22Rv1 (cell line): ENCODE data around the gene DNAJC7.
A peak's percentile ranks its signal among the peaks of the same experiment; 100 is the strongest.

ENCODE experiments used
- H3K27ac ChIP-seq: fragments of 450-650 bp; 2 replicates; pipeline ENCODE4 v1.5.1; 2017
- ZFX ChIP-seq: fragments of 450-650 bp; IDR thresholded peaks from 2 replicates; pipeline ENCODE4 v1.6.1; 2017; ENCODE audit warnings: antibody characterized with exemption, borderline replicate concordance
- TF ChIP-seq, protein P1 (sequence below): fragments of 450-650 bp; IDR thresholded peaks from 2 replicates; pipeline ENCODE4 v1.5.1; 2017; ENCODE audit warnings: mild to moderate bottlenecking

The DNAJC7 gene

DNA sequence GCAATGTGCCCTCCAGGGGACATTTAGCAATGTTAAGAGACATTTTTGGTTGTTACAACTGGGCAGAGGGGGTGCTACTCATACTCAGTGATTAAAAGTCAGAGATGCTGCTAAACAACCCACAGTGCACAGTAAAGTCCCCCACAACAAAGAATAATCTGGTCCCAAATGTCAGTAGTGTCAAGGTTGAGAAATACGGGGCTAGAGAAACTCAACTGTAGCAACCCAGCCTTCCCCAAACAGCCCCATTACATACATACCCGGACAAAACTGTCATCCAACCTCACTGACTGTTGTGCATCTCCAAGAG is 20.4 kb downstream of the DNAJC7 start:
- no peak for TF ChIP-seq ZFX
- TF ChIP-seq, protein P1, sequence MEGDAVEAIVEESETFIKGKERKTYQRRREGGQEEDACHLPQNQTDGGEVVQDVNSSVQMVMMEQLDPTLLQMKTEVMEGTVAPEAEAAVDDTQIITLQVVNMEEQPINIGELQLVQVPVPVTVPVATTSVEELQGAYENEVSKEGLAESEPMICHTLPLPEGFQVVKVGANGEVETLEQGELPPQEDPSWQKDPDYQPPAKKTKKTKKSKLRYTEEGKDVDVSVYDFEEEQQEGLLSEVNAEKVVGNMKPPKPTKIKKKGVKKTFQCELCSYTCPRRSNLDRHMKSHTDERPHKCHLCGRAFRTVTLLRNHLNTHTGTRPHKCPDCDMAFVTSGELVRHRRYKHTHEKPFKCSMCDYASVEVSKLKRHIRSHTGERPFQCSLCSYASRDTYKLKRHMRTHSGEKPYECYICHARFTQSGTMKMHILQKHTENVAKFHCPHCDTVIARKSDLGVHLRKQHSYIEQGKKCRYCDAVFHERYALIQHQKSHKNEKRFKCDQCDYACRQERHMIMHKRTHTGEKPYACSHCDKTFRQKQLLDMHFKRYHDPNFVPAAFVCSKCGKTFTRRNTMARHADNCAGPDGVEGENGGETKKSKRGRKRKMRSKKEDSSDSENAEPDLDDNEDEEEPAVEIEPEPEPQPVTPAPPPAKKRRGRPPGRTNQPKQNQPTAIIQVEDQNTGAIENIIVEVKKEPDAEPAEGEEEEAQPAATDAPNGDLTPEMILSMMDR: no peak
- no peak overlapping the region for H3K27ac ChIP-seq

DNA sequence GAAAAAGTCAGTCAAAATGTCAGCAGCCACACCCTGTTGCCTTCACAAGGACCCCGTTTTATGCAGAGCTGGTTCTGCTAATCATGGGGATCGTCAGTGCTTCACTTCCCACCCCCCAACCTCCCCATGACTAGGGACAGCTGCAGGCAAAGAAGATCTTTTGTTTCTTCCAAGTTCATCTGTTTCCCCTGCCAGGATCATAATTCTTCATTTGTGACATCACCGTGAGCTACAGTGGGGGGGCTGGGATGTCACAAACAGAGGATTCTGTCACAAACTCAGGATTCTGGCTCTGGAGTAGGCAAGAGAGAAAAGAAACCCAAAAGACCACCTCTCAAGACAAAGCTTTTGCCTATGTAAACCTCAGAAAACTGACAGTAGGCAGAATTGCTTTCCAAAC is 24.7 kb downstream of the DNAJC7 start:
- H3K27ac ChIP-seq: no peak overlapping the region
- TF ChIP-seq, protein P1: no peak
- TF ChIP-seq ZFX: no peak

DNA sequence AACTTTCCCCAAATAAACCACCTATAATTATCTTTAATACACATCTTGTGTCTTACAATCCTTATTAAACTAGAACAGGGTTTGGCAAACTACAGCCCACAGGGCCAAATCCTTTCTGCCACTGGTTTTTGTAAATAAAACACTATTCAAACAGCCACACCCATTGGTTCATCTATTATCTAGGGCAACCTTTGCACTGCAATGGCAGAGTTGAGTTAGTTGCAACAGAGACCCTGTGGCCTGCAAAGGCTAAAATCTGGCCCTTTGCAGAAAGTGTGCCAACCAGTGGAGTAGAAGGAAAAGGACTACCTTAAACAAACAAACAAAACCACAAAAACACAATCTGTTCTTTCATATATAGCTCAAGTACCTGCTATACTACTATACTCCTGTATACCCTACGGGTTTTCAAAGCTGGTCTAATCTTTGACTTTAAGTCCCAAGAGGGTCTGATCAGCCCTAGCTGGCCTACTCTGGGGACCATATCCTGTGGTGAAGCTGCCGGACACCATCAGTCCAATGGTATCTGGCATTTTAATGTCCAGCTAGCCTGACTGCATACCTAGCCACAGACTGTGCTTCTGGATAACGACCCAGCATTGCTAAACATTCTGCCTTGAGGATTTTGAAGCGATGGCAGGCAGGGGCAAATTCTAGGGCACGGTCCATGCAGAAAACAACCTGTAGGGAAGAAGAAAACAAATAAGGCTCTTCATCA is 27.4 kb downstream of the DNAJC7 start:
- peak overlapping the region; percentile 53 for H3K27ac ChIP-seq
- no peak for TF ChIP-seq ZFX
- TF ChIP-seq, protein P1: no peak

DNA sequence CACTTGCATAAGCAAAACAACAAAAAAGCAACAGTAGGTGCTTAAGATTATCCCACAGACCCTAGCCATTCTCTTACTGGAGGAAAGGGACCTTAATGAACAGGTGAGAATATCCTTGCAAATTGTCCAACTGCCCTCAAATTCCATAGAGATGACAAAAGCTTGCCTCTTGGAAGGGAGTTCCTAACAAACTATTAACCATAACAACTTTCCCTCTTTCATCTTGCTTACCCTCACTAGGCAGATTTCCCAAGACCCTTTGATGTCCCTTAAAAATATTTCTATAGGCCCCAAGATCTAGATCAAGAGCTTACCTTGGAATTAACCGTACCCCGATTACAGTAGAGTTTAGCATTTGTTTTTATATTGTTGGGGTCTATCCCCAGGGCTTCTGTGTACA is 28.8 kb downstream of the DNAJC7 start:
- 0 out of 2 replicates have a peak overlapping the region, but pooled peaks have one; percentile 53 for H3K27ac ChIP-seq
- no peak for TF ChIP-seq ZFX
- TF ChIP-seq, protein P1: no peak

DNA sequence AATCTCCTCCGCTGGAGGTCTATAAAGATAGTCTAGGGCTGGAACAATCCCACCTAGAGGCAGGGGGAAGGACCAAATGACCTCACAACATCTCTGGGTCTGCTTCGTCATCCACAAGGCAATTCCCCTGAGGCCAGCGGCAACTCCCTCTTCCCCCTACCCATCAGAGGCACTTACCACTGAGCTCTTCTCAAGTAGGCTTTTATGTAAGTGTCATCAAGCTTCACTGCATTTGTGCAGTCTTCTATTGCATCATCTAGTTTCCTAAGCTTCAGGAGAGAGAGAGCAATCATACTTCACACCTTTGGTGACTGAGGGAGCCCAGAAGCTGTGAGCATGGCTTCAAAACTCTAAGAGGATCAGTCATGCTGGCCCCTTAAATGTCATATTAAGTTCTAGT is 29.6 kb downstream of the DNAJC7 start:
- TF ChIP-seq ZFX: no peak
- TF ChIP-seq, protein P1: no peak
- H3K27ac ChIP-seq: no peak overlapping the region

DNA sequence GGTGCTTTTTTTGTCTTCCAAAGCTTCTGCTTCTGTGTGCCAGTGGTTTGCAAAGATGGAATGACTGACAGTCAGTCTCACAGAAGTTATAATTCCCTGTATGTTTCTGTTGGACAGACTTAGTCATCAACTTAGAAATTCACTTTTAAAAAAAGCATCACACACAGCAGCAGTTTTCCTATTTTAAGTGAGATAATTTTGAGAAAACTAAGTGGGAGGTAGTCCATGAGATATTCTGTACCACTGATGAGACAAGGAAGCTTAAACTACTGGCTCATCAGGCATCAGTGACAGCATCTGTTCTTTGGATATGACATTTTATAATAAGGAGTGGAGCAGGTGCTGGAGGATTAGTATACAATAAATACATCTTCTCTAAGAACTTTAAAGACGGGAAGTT is 30.6 kb downstream of the DNAJC7 start:
- no peak for TF ChIP-seq ZFX
- TF ChIP-seq, protein P1: no peak
- no peak overlapping the region for H3K27ac ChIP-seq

DNA sequence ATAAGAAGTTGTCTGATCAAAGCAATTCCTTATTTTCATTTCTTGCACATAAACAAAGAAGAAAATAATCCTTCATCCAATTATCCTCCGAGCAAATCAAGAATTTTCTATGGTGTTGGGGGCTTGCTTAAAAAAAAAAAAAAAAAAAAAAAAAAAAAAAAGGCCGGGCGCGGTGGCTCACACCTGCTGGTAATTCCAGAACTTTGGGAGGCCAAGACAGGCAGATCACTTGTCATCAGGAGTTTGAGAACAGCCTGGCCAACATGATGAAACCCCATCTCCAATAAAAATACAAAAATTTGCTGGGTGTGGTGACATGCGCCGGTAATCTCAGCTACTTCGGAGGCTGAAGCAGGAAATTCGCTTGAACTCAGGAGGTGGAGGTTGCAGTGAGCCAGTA is 31.3 kb downstream of the DNAJC7 start:
- no peak for TF ChIP-seq ZFX
- TF ChIP-seq, protein P1: no peak
- H3K27ac ChIP-seq: no peak overlapping the region
